Stimulated activated CD4-positive, alpha-beta T cell treated with anti-CD3 and anti-CD28 coated beads, Interleukin-12 subunit alpha, Interleukin-12 subunit beta, amount 100 ng/mL, for 24 hours (primary cell): ENCODE measurements around the gene TBC1D7.

Source experiments
- DNase-seq, 2 experiments: peaks; one replicate each; pipeline ENCODE4 v3.0.0-alpha.2; 2020; ENCODE audit warnings: low read depth in 2 of 2

TBC1D7 gene

DNA sequence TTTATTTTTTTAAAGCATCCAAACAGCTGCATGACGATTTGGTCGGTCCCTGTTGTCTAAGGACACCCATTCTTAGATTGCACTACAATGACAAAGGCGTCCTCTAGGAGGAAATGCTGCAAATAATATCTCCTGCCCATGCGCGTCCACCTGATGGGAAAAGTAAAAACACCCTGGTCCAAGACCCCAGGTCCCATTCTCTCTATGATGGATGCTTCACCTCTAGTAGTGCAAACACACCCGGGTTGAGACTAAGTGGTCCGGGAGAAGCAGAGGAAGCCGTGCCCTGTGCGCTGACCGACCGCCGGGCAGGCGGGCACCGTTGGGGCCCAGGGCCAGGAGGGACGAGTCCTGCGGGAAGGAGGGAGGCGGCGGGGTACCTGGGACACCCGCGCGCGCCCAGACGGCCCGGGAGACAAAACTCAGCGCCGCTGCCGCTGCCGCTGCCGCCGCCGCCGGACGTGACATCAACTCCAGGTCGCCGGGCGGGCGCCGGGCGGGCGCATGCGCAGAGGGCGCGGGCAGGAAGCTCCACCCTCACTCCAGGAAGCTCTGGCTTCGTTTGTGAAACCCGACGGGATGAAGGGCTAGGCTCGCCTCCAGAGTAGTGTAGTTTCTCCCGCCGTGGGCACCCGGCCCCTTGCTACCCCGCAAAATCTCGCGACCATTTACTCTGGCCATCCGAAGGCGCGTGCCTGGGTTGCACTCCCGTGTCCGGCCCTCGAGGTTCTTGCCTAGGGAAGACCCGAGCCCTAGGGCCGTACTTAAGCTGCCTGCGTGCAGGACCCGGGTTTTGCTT is at the start of gene TBC1D7:
TSS of gene TBC1D7 (minus strand) at position 462 of the 799 bp plus-strand sequence. CDS start 1,639 bp downstream, outside the sequence.
- peak; percentile 89 to 91 for DNase-seq

DNA sequence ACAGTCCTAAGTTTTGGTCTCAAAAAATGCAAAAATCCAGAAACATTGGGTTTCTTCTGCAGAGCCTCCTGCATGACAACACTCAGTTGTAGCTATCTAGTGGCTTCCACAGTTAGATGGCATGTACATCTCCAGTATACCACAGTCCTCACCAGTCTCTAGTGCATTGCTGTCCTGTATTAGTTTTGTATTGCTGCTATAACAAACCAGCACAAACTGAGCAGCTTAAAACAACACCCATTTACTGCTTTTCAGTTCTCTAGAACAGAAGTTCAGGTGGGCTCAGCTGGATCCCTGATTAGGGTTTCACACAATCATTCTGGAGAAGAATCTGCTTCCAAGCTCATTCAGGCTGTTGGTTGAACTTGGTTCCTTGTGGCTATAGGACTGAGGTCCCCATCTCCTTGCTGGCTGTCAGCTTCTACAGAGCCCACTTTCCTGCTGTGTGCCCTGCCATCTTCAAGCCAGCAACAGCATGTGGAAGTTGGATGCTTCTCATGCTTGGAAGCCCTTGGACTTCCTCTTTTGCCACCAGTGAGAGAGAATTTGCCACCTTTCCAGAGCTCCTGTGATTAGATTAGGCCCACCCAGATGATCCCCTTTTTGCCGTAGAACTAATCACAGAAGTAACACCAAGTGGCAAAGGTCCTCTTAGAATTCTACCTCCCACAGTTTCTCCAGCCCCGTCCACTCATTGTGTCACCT is 48.9 kb upstream of the TBC1D7 start:
- no peak for DNase-seq

- peak; percentile 19 to 52 for DNase-seq
Measured at GRCh38 chr6:13375360-13375878, 47.1 kb upstream of the TBC1D7 start.

DNA sequence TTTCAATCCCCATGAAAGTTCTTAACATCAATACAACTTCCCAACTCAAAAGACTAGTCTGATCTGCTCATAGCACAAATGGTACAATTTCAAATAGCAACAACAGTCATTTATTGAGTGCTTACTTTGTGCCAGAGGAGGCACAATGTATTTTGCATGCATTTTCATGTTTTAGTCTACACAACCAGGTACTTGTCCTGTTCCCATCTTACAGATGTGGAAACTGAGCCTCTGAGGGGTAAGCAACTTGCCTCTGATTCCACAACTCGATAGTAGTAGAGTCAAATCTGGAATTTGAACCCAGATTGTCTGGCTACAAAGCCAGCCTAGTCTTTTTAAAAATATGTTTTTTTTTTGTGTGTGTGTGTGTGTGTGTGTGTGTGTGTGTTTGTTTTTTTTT is 45.6 kb upstream of the TBC1D7 start:
- no peak for DNase-seq

DNA sequence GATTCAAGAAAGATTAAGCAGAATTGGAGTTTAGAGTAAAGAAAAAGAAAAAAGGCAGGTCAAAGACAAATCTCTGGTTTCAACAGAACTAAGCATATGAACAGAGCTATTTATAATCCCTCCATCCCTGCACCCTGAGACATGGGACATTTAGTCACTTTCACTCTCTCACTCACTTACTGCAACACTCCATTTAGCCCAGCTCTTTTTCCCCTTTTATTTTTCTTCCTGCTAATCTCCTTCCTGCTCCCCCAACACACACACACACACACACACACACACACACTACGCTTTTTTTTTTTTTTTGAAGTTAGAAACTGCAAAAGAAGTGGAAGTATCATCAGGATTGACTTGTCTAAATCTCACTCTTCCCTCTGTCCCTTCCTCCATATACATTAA is 45.1 kb upstream of the TBC1D7 start:
- DNase-seq = no peak

DNA sequence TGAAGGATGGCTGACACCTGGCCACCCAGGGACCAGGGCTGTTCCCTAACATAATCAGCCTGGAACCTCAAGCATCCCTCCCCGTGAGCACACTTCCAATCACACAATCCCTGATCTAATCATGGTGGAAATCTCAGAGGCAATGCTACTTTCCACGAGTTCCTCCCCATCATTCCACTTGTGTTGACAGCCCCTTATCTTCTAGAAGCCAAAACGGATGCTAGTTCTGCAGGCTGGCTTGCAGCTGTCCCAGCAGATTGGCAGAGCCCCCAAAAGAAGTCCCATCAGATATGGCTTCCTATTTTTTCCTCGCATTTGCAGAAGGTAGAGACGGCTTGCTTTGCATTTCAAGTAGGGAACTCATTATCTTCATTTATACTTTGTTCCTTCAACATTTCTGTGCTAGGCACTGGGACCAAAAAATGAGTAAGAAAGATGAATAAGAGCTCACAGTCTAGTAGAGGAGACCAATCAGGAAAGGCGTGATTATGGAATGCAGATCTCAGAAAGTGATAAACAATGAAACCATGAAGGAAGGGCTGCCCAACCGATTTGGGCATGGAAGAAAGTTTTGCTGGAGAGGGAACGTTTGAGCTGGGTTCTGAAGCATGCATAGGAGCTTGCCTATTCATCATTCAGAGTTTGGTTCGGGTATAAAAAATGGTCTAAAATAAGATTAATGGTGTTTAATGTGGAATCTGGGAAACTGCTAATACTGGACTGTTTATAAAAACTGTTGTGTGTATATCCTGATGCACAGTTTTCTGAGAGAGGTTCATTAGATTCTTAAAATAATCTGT is 44.6 kb upstream of the TBC1D7 start:
- no peak for DNase-seq

- DNase-seq = no peak
Measured at GRCh38 chr6:13372076-13372475, 43.7 kb upstream of the TBC1D7 start.

DNA sequence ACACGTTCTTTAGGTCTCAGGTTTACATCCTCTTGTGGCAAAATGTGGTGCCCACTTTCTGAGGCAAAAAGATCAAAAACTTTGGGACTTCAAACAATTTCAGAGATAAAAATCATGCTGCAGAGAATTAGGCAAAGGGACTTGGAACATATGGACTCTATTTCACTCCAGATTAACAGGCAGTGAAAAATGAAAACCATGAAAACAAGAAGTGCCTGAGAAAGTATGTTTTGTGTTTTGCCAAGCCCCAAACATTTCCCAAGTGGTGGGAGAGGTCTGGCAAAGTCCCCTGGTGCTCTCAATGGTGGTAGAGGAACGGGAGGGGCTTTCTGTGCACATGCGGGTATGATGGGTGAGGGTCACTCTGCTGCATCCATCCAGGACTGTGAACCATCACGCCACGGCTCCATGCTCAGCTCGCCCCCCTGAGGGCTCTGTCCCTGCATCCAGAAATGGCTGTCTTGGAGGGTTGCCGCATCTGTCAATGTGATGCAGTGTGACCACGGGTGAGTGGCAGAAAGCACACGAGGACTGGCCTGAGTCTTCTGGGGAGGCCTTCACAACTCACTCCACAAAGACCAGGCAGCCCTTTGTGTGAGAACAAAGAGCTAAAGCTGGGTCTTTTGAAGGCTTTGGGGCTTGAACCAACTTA is 43.2 kb upstream of the TBC1D7 start:
- no peak for DNase-seq

- no peak for DNase-seq
Measured at GRCh38 chr6:13370623-13371022, 42.3 kb upstream of the TBC1D7 start.

- no peak for DNase-seq
Measured at GRCh38 chr6:13369591-13369990, 41.3 kb upstream of the TBC1D7 start.

DNA sequence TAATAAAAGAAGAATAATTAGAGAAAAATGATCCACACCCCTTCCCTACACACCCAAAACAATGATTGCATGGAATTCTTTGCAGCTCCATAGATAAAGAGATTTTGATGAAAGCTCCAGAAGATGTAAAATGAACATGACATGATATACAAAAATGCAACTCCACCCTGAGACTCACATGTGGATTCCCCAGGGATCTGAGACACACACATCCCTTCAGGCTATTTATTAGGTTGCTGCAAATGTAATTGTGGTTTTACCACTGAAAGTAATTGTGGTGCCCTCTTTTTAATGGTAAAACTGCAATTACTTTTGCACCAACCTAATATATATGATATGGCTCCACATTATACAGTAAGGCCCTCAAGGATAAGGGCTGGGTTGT is 40.4 kb upstream of the TBC1D7 start:
- no peak for DNase-seq

GRCh38 chr6:13368079-13368730 is 39.9 kb upstream of the TBC1D7 start:
- DNase-seq = no peak

- DNase-seq = no peak
Measured at GRCh38 chr6:13367396-13367795, 39.1 kb upstream of the TBC1D7 start.

DNA sequence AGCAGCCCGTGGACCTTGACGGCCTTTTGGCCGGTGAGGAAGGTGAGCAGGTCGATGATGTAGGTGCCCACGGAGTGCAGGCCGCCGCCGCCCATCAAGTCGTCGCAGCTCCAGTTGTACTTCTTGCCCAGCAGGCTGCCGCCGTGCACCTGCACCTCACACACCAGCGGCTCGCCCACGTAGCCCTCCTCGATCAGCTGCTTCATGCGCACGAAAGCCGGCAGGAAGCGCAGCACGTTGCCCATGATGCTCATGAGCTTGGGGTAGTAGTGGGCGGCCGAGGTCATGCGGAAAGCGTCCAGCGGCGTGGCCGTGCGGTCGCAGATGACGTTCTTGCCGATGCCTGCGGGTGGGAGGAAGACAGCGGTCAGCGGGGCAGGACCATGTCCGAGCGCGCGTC is 37.0 kb upstream of the TBC1D7 start:
- no peak for DNase-seq

- no peak for DNase-seq
Measured at GRCh38 chr6:13364842-13365241, 36.5 kb upstream of the TBC1D7 start.

DNA sequence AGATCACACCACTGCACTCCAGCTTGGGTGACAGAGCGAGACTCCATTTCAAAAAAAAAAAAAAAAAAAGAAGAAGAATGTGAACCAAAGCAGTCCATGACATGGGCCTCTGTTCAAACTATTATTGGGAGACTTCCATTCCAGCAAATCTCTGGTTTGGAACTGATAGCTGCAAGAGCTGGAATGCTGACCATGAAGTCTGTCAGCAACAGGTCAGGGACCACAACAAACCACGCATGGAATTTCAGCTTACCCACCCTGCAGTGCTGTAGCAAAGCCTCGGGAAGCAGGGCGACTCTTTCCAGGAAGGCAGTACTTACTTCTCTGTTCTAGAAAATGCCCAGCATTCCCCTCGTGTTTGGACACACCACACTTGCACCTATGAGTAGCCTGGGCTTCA is 34.1 kb upstream of the TBC1D7 start:
- DNase-seq = no peak

- no peak for DNase-seq
Measured at GRCh38 chr6:13360671-13361540, 32.6 kb upstream of the TBC1D7 start.

- no peak for DNase-seq
Measured at GRCh38 chr6:13359287-13359686, 30.9 kb upstream of the TBC1D7 start.

- no peak for DNase-seq
Measured at GRCh38 chr6:13358511-13358910, 30.2 kb upstream of the TBC1D7 start.

- no peak for DNase-seq
Measured at GRCh38 chr6:13357551-13358075, 29.3 kb upstream of the TBC1D7 start.
